ENCODE data around the gene NFATC4.

NFATC4 gene

DNA sequence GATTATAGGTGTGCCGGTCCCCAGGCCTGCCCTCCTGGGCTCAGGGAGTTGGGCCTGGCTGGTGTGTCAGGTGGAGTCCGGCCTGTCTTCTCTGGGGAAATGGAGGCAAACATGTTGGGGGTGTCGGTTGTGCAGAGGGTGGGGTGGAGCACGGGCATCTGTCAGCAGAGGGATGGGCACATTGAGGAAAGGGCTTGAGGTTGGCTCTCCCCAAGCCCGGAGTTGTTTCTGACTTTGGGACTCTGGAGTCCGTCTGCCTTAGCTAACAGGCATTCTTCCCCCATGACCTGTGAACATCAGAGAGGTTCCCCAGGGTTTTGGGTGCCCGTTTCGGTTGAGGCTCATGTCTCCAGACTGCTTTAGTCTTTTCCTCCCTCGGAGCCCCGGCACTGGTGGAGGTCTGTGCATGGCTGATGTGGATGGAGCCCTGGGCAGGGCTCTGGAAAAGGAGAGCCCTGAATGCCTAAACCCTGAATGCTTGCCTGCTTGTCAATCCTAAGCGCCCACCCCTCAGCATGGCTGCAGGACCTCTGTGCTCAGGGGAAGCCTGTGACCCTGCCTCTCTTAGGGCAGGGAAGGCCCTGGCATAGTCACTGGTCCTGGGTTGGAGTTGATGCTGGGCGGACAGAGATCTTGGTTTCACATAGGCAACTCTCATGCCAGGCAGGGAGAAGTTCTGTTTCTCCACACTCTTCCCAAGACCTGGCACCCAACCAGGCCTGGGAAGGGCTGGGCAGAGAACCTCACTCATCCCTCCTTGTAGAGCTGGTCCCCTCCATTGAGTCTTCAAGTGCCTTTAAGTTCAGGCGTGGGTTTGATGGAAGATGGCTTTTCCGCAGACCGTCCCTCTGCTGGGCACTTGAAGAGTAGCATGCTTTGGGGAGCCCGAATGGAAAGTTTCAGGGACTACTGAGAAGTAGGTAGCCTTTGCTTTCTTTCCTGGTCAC, 43.7 kb downstream of the NFATC4 start:
- peak; percentile 9 for DNase-seq

DNA sequence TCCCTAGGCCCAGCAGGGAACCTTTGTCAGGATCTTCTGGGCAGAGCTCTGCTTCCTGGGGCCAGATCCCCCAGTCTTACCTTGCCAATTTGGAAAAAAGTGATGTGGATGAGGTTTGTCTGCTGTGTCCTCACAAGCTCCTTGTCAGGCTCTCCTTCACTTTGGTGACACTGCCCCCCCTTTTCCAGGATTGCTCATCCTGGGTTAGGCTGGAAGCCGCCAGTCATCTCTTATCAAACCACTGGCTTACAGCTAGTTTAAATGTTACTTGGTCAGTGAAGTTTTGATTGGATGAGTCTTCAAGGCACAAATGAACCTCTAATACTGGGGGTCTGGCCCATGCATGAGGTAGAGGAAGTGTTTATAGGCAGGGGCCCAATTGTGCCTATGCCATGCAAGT, 46.1 kb downstream of the NFATC4 start:
- DNase-seq = no peak

DNA sequence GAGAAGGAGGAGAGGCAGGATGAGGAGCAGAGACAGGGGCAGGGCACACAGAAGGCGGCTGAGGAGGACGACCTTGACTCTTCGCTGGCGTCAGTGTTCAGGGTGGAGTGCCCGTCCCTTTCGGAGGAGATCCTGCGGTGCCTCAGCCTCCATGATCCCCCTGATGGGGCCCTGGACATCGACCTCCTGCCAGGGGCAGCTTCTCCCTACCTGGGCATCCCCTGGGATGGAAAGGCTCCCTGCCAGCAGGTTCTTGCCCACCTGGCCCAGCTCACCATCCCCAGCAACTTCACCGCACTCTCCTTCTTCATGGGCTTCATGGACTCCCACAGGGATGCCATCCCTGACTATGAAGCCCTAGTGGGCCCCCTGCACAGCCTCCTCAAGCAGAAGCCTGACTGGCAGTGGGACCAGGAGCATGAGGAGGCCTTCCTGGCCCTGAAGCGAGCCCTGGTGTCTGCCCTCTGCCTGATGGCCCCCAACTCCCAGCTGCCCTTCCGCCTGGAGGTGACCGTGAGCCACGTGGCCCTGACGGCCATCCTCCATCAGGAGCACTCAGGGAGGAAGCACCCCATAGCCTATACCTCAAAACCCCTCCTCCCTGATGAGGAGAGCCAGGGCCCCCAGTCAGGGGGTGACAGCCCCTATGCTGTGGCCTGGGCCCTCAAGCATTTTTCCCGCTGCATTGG, 46.9 kb downstream of the NFATC4 start:
- DNase-seq = no peak

DNA sequence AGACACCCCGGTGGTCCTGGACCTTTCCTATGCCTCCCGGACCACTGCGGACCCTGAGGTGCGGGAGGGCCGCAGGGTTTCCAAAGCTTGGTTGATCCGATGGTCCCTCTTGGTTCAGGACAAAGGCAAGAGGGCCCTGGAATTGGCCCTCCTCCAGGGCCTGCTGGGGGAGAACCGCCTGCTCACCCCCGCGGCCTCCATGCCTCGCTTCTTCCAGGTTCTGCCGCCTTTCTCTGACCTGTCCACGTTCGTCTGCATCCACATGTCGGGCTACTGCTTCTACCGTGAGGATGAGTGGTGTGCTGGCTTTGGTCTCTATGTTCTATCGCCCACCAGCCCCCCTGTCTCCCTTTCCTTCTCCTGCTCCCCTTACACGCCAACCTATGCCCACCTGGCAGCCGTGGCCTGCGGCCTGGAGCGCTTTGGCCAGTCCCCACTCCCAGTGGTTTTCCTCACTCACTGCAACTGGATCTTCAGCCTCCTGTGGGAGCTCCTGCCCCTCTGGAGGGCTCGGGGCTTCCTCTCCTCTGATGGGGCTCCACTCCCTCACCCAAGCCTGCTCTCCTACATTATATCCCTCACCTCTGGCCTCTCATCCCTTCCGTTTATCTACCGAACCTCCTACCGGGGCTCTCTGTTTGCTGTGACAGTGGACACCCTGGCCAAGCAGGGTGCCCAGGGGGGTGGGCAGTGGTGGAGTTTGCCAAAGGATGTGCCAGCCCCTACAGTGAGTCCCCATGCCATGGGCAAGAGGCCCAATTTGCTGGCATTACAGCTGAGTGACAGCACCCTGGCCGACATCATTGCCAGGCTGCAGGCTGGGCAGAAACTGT, 47.7 kb downstream of the NFATC4 start:
- DNase-seq = no peak

DNA sequence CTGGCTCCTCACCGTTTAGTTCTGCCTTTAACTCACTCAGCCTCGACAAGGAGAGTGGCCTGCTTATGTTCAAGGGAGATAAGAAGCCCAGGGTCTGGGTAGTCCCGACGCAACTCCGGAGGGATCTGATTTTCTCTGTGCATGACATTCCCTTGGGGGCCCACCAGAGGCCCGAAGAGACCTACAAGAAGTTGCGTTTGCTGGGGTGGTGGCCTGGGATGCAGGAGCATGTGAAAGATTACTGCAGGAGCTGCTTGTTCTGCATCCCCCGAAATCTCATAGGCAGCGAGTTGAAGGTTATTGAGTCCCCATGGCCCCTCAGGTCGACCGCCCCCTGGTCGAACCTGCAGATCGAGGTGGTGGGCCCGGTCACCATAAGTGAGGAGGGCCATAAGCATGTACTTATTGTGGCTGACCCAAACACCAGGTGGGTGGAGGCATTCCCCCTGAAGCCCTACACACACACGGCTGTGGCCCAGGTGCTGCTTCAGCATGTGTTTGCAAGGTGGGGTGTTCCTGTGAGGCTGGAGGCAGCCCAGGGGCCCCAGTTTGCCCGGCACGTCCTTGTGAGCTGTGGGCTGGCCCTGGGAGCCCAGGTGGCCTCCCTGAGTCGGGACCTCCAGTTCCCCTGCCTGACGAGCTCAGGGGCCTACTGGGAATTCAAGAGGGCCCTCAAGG, 48.4 kb downstream of the NFATC4 start:
- no peak for DNase-seq

DNA sequence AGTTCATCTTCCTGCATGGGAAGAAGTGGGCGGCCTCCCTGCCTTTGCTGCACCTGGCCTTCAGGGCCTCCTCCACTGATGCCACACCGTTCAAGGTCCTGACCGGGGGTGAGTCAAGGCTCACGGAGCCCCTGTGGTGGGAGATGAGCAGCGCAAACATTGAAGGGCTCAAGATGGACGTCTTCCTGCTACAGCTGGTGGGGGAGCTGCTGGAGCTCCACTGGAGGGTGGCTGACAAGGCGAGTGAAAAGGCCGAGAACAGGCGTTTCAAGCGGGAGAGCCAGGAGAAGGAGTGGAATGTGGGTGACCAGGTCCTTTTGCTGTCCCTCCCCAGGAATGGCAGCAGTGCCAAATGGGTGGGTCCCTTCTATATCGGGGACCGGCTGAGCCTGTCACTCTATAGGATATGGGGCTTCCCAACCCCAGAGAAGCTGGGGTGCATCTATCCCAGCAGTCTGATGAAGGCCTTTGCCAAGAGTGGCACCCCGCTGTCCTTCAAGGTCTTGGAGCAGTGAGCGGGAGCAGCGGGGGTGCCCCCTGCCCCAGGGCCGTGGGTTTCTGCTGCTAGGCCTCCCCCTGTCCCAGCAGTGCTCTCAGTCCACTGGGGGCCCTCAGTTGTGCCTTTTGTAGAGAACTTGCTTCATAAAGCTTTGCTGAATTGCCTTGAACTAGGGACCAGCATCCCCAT, 49.1 kb downstream of the NFATC4 start:
- no peak for DNase-seq

DNA sequence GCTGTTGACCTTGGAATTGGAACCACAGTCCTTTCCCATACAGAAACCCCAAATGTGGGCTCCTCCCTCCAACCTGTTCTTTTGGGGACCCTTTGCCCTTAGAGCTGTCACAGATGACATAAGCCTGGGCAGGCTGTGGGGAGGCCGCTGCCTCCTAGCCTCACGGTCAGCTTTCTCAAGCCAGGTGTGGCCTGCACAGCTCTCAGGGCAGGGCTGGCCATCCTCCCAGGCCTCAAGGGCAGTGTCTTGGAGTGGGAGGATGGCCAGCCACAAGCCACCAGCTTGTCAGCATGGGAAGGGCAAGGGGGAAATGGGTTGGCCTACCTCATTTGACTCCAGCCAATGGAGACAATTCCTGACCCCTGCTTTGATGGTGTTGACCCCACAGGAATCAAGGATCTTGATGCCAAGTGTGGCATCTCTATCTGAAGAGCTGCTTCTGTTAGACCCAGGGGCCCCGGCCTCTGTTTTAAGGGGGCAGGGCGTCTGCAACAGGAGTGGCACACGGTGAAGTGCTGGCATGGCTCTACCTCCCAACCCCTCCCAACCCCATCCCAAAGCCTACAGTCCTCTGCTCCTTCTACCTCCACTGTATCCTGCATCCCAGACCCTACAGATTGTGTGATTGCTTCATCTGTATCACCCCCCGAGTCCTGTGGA, 50.0 kb downstream of the NFATC4 start:
- no peak for DNase-seq

DNA sequence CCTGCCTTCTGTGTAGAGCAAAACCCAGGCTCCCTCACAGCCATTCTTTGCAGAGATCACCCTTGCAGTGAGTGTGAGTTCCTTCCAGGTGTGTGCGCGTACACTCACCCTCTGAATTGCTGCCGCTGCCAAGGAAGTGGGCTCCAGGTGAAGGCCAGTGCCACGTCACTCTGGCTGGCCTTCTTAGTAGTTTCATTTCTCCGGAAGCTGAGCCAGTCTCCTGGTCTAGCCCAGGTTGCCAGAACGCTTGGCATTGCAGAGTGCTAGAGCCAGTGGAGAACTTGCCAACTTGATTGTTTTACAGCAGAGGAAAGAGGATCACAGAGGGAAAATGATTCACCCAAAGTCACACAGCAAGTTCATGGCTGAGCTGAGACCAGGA, 50.5 kb downstream of the NFATC4 start:
- no peak for DNase-seq

DNA sequence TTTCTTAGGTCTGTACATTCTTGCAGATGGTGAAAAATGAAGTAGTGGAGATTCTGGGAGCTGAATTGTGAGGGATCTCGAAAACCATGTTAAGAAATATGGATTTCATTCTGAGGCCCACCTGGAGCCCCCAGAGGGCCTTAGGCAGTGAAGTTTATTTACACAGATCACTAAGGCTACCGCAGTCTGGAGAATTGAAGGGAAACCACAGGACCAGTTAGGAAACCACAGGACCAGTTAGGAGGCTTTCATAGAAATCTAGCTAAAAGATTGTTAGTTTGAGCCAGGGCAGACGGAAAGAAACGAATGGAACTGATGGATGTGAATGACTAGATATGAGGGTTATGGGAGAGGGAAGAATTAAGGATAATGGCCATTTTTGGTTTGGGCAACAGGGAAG, 54.3 kb downstream of the NFATC4 start:
- no peak for DNase-seq

DNA sequence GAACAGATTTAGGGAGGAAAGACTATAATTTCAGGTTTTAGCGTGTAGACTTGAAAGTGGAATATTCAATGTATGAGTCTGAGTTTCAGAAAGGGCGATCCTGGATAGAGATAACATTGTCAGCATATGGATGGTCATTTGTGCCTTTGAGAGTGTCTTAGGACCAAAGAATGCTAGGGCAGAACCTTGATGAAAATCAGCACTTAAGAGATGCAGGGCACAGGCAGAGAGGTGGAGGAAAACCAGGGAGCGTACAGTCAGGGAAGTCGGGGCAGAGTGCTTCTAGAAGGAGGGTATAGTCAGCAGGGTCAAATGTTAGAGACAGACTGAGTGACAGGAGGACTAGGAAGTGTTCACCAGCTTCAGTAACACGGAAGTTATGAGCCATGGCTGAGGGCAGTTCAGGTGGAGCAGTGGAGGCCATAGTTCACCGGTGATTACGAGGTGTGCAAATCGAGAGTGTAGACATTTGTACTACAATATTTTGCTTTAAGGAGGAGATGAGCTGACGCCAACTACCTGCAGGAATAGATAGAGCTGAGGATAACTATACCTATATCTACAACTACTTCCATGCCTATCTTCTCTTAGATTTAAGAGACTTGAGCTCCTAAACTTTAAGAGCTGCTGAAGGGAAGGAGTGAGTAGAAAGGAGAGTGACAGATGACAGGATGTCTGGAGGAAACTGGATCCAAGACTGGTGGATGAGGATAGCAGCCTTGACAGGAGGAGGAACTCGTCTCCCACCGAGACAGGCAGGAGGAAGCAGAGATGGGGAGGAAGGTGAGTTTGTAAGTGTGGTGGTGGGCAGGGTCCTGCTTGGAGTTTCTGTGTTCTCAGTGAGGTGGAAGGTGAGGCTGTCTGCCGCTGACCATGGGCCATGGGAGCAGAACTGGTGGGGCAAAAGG, 55.0 kb downstream of the NFATC4 start:
- no peak for DNase-seq

DNA sequence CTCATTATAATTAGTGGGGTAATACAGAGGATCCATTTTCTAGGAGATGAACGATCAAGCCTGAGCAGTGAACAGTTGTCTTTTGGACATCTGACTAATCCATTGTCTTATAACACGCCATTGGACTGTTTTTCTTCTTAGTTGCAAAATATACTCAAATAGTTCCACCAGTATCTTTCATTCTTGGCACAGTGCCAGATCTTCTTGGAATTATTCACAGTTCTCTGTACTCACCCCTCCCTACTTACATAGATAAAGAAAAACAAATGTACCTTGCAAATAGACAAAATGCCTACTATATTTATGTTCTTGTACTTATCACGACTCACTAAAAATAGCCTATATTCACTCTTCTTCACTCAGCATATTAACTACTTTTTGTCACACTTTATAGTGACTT, 57.7 kb downstream of the NFATC4 start:
- DNase-seq = no peak

DNA sequence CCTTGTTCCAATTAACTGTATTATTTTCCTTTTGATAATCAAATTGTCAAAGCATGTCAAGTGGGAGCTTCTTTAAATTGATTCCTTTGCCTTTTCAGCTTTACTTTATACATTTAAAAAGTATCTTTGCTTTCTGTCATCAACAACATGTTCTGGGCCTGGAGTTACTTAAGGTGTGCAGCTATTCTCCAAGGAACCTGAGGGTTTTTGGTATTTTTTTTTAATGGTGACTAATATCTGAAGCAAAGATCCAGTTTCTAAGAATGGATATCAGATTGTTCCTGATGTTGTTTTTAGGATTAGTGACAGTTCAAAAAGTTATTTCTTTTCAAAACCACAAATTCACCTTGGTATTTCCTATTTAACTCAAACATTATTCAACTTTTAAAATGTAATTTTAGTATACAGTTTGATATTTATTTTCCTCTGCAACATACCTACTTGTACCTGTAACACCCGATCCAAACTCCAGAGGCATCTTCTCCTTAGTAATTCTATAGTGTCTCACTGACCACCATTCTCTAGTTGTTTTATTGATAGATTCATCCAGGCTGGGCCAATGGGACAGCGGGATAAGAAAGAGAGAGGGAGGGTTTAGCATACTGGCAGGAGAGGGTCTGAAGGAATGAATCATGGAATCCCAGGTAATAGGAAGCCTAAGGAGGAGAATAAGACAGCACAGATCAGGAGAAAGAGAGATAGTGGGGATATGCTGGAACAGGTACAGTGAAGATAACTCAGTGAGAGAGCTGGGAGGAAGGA, 58.3 kb downstream of the NFATC4 start:
- DNase-seq = no peak

DNA sequence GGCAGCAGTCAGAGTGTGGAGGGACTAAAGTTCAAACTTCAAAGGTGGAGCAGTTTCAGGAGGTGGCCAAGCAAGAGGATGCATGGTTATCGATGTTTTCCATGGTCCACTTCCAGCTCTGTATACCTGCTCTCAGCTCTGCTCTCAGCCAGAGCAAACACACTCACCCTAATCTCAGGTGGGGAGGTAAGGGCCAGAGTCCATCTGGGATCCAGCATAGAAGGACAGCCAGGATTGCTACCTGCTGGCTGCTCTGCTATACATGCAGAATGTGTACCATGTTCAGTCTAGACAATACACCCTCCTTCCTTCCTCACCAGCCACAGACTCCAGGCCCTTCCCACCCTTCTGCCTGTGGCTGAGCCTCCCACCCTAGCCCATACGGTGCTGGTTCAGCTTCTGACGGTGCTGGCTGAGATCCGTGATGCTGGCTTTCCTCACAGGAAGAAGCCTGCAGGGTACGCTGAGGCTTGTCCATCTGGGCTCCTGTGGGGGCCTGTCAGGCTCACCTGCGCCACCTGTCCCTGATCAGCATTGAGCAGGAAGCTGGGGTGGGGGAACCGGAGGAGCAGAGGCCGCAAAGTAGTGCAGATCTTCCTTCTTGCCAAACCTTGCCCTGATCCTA, 59.0 kb downstream of the NFATC4 start:
- no peak for DNase-seq

DNA sequence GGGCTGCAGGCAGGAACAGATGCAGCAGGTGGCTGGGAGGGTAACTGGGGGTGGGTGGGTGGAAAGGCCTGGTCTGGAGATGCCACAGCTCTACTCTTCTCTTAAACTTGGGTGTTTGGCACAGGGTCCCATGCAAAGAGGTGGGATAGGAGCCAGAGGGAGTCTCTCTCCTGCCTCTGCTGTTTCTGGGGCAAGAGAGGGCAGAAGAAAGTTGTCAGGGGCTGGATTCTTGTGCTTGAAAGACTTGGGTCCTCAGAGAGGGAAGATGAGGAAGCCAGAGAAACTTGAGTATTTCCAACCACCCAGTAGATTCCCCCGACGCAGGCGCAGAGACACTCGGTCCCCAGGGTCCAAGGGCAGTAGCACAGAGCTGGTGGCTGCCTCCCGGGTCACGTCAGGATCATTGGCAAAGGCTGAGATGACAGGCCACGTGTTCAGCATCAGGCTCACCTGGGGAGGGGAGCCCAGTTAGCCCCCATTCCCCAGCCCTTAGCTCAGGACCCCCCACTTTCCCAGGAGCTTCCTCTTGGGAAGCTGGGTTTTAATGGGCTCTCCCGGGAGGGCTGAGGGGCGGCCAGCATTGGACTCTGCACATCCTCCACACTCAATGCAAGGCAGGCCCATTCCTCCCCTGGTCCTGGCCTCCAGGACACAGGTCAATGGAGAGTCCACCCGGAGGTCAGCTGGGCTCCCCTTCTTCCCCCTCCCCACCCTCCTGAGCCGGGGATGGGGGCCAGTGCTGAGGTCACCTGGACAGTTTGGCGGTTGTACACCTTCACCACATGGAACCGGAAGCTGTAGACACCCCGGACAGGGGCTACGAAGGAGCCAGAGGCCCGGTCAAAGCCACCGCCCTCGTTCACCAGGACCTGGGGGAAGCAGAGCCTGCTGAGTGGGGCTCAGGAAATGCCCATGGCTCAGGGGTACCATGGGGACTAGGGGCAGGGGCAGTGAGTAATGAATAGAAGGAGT, 59.8 kb downstream of the NFATC4 start:
- no peak for DNase-seq

DNA sequence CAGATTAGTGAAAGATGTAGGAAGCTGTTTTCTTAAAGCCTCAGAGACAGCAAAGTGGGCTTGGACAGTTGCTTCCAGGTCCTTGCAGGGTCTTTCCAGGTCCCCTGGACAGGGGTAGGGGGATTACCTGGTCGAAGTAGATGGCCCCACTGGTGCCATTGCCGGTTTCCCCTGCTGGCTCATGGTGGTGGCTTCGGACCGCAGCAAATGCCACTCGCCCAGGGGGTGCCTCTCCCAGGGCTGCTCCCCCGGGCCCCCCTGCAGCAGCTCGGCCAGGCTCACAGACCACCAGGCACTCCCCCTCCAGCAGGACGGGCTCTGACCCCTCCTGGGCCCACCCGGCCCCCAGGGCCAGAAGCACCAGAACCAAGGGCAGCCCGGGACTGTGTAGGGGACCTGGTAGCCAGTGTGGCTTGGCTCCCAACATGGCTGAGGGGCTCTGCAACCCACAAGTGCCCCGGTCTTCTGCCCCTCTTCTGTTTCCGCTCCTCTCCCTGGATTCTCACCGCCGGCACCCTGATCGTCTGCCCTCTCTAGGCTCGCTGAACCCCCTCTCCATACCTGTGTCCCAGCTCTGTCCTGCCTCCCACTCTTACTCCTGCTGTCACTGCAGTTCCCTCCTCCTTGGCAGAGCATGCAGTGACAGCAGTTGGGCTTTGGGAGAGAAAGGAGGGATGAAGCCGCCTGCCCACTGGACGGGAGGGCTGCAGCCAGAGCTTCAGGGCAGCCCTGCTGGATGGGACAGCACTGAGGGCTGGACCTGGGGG, 60.8 kb downstream of the NFATC4 start:
- no peak for DNase-seq

All from NCI-H1105 (cell line).